Colon (tissue), 2 donors: ENCODE measurements around the gene ARHGAP30.
"Not testable (repeated sequence)": the region's sequence is repeated elsewhere in the genome, so short reads cannot be mapped to it uniquely, and the experiment has no call there.

Experiments used
- FAIRE-seq: peaks from 2 replicates; lab custom pipeline; 2012; peaks lifted over from hg19 to GRCh38; lab: Jason Lieb, UNC
- donor health status: control.
- donor health status: control.

The ARHGAP30 gene

DNA sequence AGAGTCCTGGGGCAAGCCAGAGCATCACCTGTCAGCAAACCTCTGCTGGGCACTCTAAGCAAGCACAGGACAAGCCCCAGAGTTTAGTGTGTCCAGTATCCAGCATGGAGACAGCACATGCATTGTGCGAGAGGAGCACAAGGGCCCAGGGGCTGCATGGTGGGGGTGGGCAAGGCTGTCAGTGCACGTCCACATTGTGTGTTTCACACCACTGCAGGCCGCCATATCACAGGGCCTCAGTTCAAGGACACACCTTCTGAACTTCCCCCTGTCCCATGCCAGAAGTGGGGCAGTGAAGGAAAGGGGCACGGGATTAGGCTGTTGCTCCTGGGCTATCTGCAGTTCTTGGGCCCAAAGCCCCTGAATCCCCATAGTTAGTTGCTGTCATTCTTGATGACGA, 30.1 kb downstream of the ARHGAP30 start:
- no peak for FAIRE-seq

DNA sequence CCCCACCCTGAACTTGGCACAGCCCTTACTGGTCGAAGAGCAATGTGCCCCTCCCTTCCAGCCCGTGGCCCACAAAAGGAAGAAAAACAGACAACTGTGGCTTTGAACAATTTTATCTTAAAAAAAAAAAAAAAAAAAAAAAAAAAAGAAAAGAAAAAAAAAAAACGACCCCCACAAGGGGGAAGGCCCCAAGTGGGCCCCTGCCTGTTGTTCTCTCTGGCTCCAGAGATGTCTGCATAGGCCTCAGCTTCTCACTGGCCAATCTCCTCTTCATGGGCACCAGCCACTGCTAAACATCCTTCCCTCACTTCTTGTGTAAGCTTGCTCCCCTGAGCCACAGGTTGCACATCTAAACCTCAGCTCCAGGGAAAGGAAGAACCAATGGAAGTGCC, 30.5 kb downstream of the ARHGAP30 start:
- no peak for FAIRE-seq

DNA sequence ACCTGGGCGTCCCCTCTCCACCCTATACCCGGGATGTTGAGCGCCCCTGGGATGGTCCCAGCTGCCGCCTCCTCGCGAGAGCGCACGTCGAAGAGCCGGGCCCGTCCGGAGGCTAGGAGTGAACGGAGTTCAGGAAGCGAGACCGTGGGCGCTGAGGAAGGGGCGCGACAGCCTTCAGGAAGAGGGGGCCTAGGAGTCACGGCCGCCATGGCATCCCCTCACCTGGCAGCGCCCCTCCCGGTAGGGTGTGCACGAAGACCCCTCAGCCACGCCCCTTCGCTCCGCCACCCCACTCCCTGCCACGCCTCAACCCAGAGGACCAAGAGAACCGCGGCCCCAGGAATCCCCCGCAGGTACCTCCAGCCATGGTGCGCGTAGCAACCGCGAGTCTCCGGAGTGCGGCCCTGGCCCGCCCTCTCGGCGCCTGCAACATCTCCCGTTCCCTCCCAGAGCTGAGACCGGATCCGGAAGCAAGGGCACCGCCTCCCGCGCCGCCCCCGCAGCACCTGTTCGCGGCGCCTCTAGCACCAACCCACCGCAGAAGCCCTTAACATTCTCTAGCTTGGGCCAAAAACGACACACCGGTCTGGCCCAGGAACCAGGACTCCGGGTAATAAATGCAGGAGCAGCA, 31.1 kb downstream of the ARHGAP30 start, which contains the start of gene TSTD1:
Gene TSTD1 (minus strand): TSS at position 442 of the 631 bp plus-strand sequence. CDS start 75 bp downstream, at position 367.
- no peak for FAIRE-seq

DNA sequence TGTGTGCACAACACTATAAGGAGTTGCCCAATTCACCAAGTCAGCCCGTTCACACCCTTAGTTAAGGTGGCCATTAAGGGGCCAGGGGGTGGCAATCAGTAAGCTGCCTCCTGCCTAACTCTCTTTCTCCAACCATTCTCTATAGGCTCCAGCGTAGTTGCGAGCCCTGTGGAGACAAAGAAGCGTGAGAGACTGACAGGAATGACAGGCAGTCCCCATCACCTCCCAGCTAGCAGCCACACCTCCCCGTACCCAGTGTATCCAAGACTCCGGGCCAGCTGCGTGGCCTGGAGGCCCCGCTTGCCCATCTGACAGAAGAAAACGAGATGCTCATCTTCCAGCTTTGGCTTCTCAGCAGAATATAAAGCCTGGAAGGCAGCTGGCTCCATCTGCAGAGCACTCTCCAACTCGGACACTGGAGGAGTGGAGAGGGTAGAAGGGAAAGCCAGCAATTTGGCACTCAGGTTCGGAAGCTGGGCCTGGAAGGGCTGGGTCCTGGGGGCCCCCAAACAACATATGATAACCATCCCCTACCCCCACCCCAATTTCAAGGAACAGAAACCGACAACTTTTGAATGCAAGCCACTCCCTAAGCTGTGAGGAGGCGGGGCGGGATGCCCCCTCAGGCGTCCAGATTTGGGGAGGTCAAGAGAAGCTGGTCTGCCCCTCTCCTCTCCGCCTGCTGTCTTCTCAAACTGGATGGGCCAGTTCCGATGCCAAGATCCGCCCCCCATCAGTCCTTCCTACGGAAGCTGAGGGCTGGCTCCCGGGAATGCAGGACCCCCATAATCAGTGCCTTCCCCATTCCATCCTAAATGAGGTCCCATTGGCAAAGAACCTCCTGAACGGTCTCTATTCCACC, 31.8 kb downstream of the ARHGAP30 start:
- no peak for FAIRE-seq

DNA sequence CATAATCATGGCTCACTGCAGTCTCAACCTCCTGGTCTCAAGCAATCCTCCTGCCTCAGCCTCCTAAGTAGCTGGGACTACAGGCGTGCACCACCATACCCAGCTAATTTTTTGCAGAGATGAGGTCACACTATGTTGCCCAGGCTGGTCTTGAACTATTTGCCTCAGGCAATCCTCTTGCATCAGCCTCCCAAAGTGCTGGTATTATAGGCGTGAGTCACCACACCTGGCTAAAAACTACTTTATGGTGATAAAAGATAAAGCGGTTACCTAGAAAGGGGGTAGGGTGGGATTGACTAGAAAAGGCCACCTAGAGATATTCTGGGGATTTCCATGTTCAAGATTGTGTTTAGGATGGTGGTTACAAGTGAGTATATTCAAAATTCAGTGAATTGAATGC, 35.9 kb downstream of the ARHGAP30 start:
- no peak for FAIRE-seq

- no peak for FAIRE-seq
Measured at GRCh38 chr1:161032409-161032808, 37.3 kb downstream of the ARHGAP30 start.

DNA sequence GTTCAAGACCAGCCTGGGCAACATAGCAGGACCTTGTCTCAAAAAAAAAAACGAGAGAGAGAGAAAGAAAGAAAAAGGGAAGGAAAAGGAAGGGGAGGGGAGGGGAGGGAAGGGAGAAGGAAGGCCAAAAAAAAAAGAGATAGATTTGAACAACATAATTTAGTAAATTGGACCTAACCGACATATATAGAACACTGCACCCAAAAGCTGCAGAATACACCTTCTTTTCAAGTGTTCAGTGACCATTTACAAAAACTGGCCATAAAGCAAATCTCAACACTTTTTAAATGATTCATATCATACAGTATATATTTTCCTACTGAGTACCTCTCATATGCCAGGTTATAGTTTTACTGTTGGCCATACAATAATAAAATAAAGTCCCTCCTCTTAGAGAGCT, 37.8 kb downstream of the ARHGAP30 start:
- no peak for FAIRE-seq

DNA sequence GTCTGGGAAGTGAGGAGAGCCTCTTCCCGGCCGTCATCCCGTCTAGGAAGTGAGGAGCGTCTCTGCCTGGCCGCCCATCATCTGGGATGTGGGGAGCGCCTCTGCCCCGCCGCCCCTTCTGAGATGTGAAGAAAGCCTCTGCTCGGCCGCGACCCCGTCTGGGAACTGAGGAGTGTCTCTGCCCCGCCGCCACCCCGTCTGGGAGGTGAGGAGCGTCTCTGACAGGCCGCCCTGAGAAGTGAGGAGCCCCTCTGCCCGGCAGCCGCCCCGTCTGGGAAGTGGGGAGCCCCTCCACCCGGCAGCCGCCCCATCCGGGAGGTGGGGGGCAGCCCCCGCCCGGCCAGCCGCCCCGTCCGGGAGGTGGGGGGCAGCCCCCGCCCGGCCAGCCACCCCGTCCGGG, 40.2 kb downstream of the ARHGAP30 start:
- not testable (repeated sequence) for FAIRE-seq

DNA sequence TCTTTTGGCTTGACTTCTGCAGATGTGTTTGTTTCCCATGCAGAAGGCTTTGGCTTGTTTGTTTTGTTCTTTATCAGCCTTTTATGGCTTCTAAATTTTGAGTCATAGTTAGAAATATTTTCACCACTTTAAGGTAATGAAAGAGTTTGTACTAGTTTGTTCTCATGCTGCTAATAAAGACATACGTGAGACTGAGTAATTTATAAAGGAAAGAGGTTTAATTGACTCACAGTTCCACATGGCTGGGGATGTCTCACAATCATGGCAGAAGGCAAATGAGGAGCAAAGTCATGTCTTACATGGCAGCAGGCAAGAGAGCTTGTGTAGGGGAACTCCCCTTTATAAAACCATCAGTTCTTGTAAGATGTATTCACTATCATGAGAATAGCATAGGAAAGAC, 42.7 kb downstream of the ARHGAP30 start:
- FAIRE-seq: not testable (repeated sequence)

GRCh38 chr1:161022432-161022831, 47.3 kb downstream of the ARHGAP30 start:
- not testable (repeated sequence) for FAIRE-seq

GRCh38 chr1:161021970-161022353, 47.7 kb downstream of the ARHGAP30 start:
- FAIRE-seq: no peak

GRCh38 chr1:161021165-161021969, 48.3 kb downstream of the ARHGAP30 start:
- no peak for FAIRE-seq

- no peak for FAIRE-seq
Measured at GRCh38 chr1:161020509-161021164, 49.1 kb downstream of the ARHGAP30 start, which contains the start of gene F11R. F11R (minus strand) TSS chr1:161021152; CDS start chr1:161021073, 79 bp downstream.

DNA sequence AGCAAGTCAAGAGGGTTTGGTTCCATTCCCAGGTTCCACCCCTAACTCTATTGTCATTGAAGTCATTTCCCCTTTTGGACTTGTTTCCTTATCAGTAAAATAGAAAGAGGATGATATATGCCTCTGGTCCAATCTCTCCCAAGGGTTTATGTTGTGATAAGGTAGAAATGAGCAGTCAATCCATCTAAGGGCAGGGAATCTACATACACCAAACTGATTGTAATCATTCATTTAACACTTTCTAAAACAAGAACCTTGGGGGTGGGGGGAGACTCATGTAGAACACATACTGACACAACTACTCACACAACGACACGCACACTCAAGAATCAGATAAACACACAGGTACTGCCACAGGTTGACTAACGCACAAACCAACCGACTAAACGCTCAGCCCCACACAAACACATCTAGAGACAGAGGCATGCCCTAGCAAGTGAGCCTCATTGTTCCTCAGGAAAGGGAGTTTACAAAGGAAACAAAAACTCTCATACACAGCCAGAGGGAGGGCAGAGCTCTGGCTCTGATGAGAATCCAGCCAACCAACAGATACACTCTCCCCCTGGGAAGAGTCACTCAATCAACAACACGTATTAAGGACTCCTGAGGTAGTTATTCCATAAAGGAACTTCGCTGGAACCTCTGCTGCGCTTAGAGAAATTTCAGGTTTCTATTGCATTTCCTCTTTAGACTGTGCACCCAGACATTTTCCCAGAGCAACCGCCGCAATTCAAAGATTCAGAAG, 49.8 kb downstream of the ARHGAP30 start:
- no peak for FAIRE-seq

GRCh38 chr1:161019111-161019660, 50.5 kb downstream of the ARHGAP30 start:
- not testable (repeated sequence) for FAIRE-seq

- no peak for FAIRE-seq
Measured at GRCh38 chr1:161018631-161018930, 51.1 kb downstream of the ARHGAP30 start.

- no peak for FAIRE-seq
Measured at GRCh38 chr1:161017756-161018630, 51.7 kb downstream of the ARHGAP30 start.

GRCh38 chr1:161017181-161017580, 52.5 kb downstream of the ARHGAP30 start:
- FAIRE-seq: not testable (repeated sequence)

DNA sequence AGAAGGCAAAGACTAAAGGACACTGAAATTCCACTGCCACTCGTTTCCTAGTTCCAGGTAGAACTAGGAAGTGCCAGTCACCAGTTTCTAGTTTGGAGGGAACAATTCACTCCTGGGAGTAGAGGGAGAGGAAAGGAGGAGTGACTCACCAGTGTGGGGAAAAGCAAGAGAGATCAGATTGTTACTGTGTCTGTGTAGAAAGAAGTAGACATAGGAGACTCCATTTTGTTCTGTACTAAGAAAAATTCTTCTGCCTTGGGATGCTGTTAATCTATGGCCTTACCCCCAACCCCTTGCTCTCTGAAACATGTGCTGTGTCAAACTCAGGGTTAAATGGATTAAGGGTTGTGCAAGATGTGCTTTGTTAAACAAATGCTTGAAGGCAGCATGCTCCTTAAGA, 53.0 kb downstream of the ARHGAP30 start:
- not testable (repeated sequence) for FAIRE-seq
